ENCODE data around the gene PAH. TPM values are rescaled to one million over a fixed set of nuclear protein-coding genes. Genes with fewer than 3 reads are reported as not detected.

Gene PAH
- total RNA-seq (2012; rRNA removed) = not detected in 2 replicates

- H3K27me3 ChIP-seq (ENCODE audit: control insufficient read depth, insufficient read depth, low read length) = no peaks in the 10 kb centered on the region
- H3K4me2 ChIP-seq (ENCODE audit: low read length) = no peak within 1 kb of the TSS
- no peaks in the 10 kb centered on the region for H3K9me3 ChIP-seq (replicated peaks; ENCODE audit: low read length)
- H3K4me1 ChIP-seq (ENCODE audit: control insufficient read depth, insufficient read depth, low read length) = no peaks in the 10 kb centered on the region
- H3K9ac ChIP-seq (ENCODE audit: low read depth, low read length) = no peak within 1 kb of the TSS
- no peaks in the 10 kb centered on the region for H3K36me3 ChIP-seq (ENCODE audit: insufficient read depth, low read length)
- H3K4me3 ChIP-seq (ENCODE audit: low read length) = no peak within 1 kb of the TSS
Observed at GRCh38 chr12:102917026-102917787, at the start of gene PAH. PAH (minus strand) TSS chr12:102917244; CDS start chr12:102917130, 114 bp downstream.

- H3K36me3 ChIP-seq (ENCODE audit: insufficient read depth, low read length) = no peaks in the 10 kb centered on the region
- peaks cover 47% of the 10 kb centered on the region for H3K27me3 ChIP-seq (ENCODE audit: control insufficient read depth, insufficient read depth, low read length)
- H3K9ac ChIP-seq (ENCODE audit: low read depth, low read length) = no peak overlapping the region
- no peak overlapping the region for H3K4me2 ChIP-seq (ENCODE audit: low read length)
- H3K4me1 ChIP-seq (ENCODE audit: control insufficient read depth, insufficient read depth, low read length) = no peaks in the 10 kb centered on the region
- no peak overlapping the region for H3K4me3 ChIP-seq (ENCODE audit: low read length)
- H3K9me3 ChIP-seq (replicated peaks; ENCODE audit: low read length) = no peaks in the 10 kb centered on the region
Observed at GRCh38 chr12:102966200-102966863, 49.3 kb upstream of the PAH start.

GRCh38 chr12:102965281-102966155 lies 48.5 kb upstream of the PAH start:
- no peaks in the 10 kb centered on the region for H3K36me3 ChIP-seq (ENCODE audit: insufficient read depth, low read length)
- H3K27me3 ChIP-seq (ENCODE audit: control insufficient read depth, insufficient read depth, low read length) = peaks cover 55% of the 10 kb centered on the region
- no peak overlapping the region for H3K9ac ChIP-seq (ENCODE audit: low read depth, low read length)
- H3K9me3 ChIP-seq (replicated peaks; ENCODE audit: low read length) = no peaks in the 10 kb centered on the region
- no peak overlapping the region for H3K4me2 ChIP-seq (ENCODE audit: low read length)
- no peak overlapping the region for H3K4me3 ChIP-seq (ENCODE audit: low read length)
- no peaks in the 10 kb centered on the region for H3K4me1 ChIP-seq (ENCODE audit: control insufficient read depth, insufficient read depth, low read length)

GRCh38 chr12:102964872-102965271 lies 47.8 kb upstream of the PAH start:
- H3K4me3 ChIP-seq (ENCODE audit: low read length) = no peak overlapping the region
- H3K9me3 ChIP-seq (replicated peaks; ENCODE audit: low read length) = no peaks in the 10 kb centered on the region
- no peak overlapping the region for H3K4me2 ChIP-seq (ENCODE audit: low read length)
- H3K9ac ChIP-seq (ENCODE audit: low read depth, low read length) = no peak overlapping the region
- H3K36me3 ChIP-seq (ENCODE audit: insufficient read depth, low read length) = no peaks in the 10 kb centered on the region
- peaks cover 61% of the 10 kb centered on the region for H3K27me3 ChIP-seq (ENCODE audit: control insufficient read depth, insufficient read depth, low read length)
- H3K4me1 ChIP-seq (ENCODE audit: control insufficient read depth, insufficient read depth, low read length) = no peaks in the 10 kb centered on the region

GRCh38 chr12:102963796-102964195 lies 46.8 kb upstream of the PAH start:
- Histone ChIP-seq H3K4me2 (ENCODE audit: low read length) (no peak overlapping the region), H3K4me1 (ENCODE audit: control insufficient read depth, insufficient read depth, low read length) (no peaks in the 10 kb centered on the region), H3K27me3 (ENCODE audit: control insufficient read depth, insufficient read depth, low read length) (peaks cover 71% of the 10 kb centered on the region), H3K9me3 (replicated peaks; ENCODE audit: low read length) (no peaks in the 10 kb centered on the region), H3K9ac (ENCODE audit: low read depth, low read length) (no peak overlapping the region), H3K4me3 (ENCODE audit: low read length) (no peak overlapping the region), H3K36me3 (ENCODE audit: insufficient read depth, low read length) (no peaks in the 10 kb centered on the region)

- no peak overlapping the region for H3K4me2 ChIP-seq (ENCODE audit: low read length)
- no peak overlapping the region for H3K9ac ChIP-seq (ENCODE audit: low read depth, low read length)
- H3K36me3 ChIP-seq (ENCODE audit: insufficient read depth, low read length) = no peaks in the 10 kb centered on the region
- H3K27me3 ChIP-seq (ENCODE audit: control insufficient read depth, insufficient read depth, low read length) = peaks cover 77% of the 10 kb centered on the region
- peaks cover 4% of the 10 kb centered on the region for H3K4me1 ChIP-seq (ENCODE audit: control insufficient read depth, insufficient read depth, low read length)
- no peak overlapping the region for H3K4me3 ChIP-seq (ENCODE audit: low read length)
- no peaks in the 10 kb centered on the region for H3K9me3 ChIP-seq (replicated peaks; ENCODE audit: low read length)
Observed at GRCh38 chr12:102962986-102963385, 45.9 kb upstream of the PAH start.

GRCh38 chr12:102962532-102962931 lies 45.5 kb upstream of the PAH start:
- no peak overlapping the region for H3K4me2 ChIP-seq (ENCODE audit: low read length)
- H3K4me3 ChIP-seq (ENCODE audit: low read length) = no peak overlapping the region
- peaks cover 4% of the 10 kb centered on the region for H3K4me1 ChIP-seq (ENCODE audit: control insufficient read depth, insufficient read depth, low read length)
- H3K36me3 ChIP-seq (ENCODE audit: insufficient read depth, low read length) = no peaks in the 10 kb centered on the region
- no peak overlapping the region for H3K9ac ChIP-seq (ENCODE audit: low read depth, low read length)
- H3K9me3 ChIP-seq (replicated peaks; ENCODE audit: low read length) = no peaks in the 10 kb centered on the region
- peaks cover 82% of the 10 kb centered on the region for H3K27me3 ChIP-seq (ENCODE audit: control insufficient read depth, insufficient read depth, low read length)

GRCh38 chr12:102961466-102961855 lies 44.4 kb upstream of the PAH start:
- Histone ChIP-seq H3K9me3 (replicated peaks; ENCODE audit: low read length) (no peaks in the 10 kb centered on the region), H3K27me3 (ENCODE audit: control insufficient read depth, insufficient read depth, low read length) (peaks cover 86% of the 10 kb centered on the region)

GRCh38 chr12:102960766-102961465 lies 43.9 kb upstream of the PAH start:
- H3K4me1 ChIP-seq (ENCODE audit: control insufficient read depth, insufficient read depth, low read length) = peaks cover 4% of the 10 kb centered on the region

More at GRCh38 chr12:102961466-102961855, 44.4 kb upstream of the PAH start:
- H3K9ac ChIP-seq (ENCODE audit: low read depth, low read length) = no peak overlapping the region
- H3K4me1 ChIP-seq (ENCODE audit: control insufficient read depth, insufficient read depth, low read length) = peaks cover 4% of the 10 kb centered on the region
- H3K4me2 ChIP-seq (ENCODE audit: low read length) = no peak overlapping the region
- H3K4me3 ChIP-seq (ENCODE audit: low read length) = no peak overlapping the region
- H3K36me3 ChIP-seq (ENCODE audit: insufficient read depth, low read length) = no peaks in the 10 kb centered on the region

GRCh38 chr12:102959391-102959790 lies 42.3 kb upstream of the PAH start:
- H3K36me3 ChIP-seq (ENCODE audit: insufficient read depth, low read length) = no peaks in the 10 kb centered on the region
- H3K4me3 ChIP-seq (ENCODE audit: low read length) = no peak overlapping the region
- H3K4me1 ChIP-seq (ENCODE audit: control insufficient read depth, insufficient read depth, low read length) = peaks cover 4% of the 10 kb centered on the region
- no peak overlapping the region for H3K9ac ChIP-seq (ENCODE audit: low read depth, low read length)
- H3K4me2 ChIP-seq (ENCODE audit: low read length) = no peak overlapping the region
- no peaks in the 10 kb centered on the region for H3K9me3 ChIP-seq (replicated peaks; ENCODE audit: low read length)
- H3K27me3 ChIP-seq (ENCODE audit: control insufficient read depth, insufficient read depth, low read length) = peaks cover 91% of the 10 kb centered on the region

More at GRCh38 chr12:102960766-102961465, 43.9 kb upstream of the PAH start:
- no peaks in the 10 kb centered on the region for H3K36me3 ChIP-seq (ENCODE audit: insufficient read depth, low read length)
- peaks cover 89% of the 10 kb centered on the region for H3K27me3 ChIP-seq (ENCODE audit: control insufficient read depth, insufficient read depth, low read length)
- no peak overlapping the region for H3K4me2 ChIP-seq (ENCODE audit: low read length)
- H3K4me3 ChIP-seq (ENCODE audit: low read length) = no peak overlapping the region
- no peaks in the 10 kb centered on the region for H3K9me3 ChIP-seq (replicated peaks; ENCODE audit: low read length)
- H3K9ac ChIP-seq (ENCODE audit: low read depth, low read length) = no peak overlapping the region

- Histone ChIP-seq H3K27me3 (ENCODE audit: control insufficient read depth, insufficient read depth, low read length) (peaks cover 91% of the 10 kb centered on the region), H3K4me3 (ENCODE audit: low read length) (peak overlapping the region; percentile 66), H3K9me3 (replicated peaks; ENCODE audit: low read length) (no peaks in the 10 kb centered on the region), H3K4me1 (ENCODE audit: control insufficient read depth, insufficient read depth, low read length) (peaks cover 4% of the 10 kb centered on the region), H3K9ac (ENCODE audit: low read depth, low read length) (no peak overlapping the region), H3K4me2 (ENCODE audit: low read length) (peak overlapping the region; percentile 82), H3K36me3 (ENCODE audit: insufficient read depth, low read length) (no peaks in the 10 kb centered on the region)
Observed at GRCh38 chr12:102958830-102959176, 41.8 kb upstream of the PAH start.
